GM12878 (cell line): Measurements from ENCODE around the gene RIOK1. TPM values are rescaled to one million over a fixed set of nuclear protein-coding genes. Genes with fewer than 3 reads are reported as not detected.

ENCODE experiments used
- ATAC-seq: fragments of 200-7000 bp; cut with Tn5 transposase; 3 replicates; pipeline ENCODE4 v1.9.1; 2020; ENCODE audit warnings: mild to moderate bottlenecking, moderate library complexity
- BruUV-seq: library from RNA; stranded (reverse); fragments of 400-500 nt; replicated peaks from 2 replicates; lab custom pipeline; 2021; lab: Mats Ljungman, UMichigan
- CTCF ChIA-PET: fragments of 300-600 bp; sonication (Branson Sonifier 250); formaldehyde crosslinking; extraction: SDS; loops from one replicate; lab custom pipeline; 2021; ENCODE audit warnings: inconsistent platforms; lab: Yijun Ruan, JAX
- POLR2A ChIA-PET: fragments of 350-600 bp; formaldehyde crosslinking; extraction: SDS; loops from one replicate; lab custom pipeline; 2021; ENCODE audit warnings: inconsistent platforms; lab: Charles Lee
- RAD21 ChIA-PET: fragments of 300-600 bp; sonication (Branson Sonifier 250); formaldehyde crosslinking; loops from one replicate; lab custom pipeline; 2023; ENCODE audit warnings: antibody characterized with exemption; ENCODE audit not compliant: unreplicated experiment; lab: Charles Lee
- SMC1A ChIA-PET: fragments of 300-600 bp; sonication (Branson Sonifier 250); formaldehyde crosslinking; loops from one replicate; lab custom pipeline; 2023; ENCODE audit not compliant: unreplicated experiment, uncharacterized antibody; lab: Charles Lee
- DNase-seq: peaks from one replicate; pipeline ENCODE4 v3.0.0-alpha.2; 2011; ENCODE audit warnings: low read depth, low spot score
- FAIRE-seq: peaks from 3 replicates; lab custom pipeline; 2011; peaks lifted over from hg19 to GRCh38; lab: Jason Lieb, UNC
- H2AFZ ChIP-seq: 2 replicates; pipeline ENCODE4 v1.6.0; 2011; ENCODE audit warnings: low read depth, low read length, control low read depth; ENCODE audit not compliant: control insufficient read depth
- H3K27ac ChIP-seq: 2 replicates; pipeline ENCODE4 v1.5.1; 2011; ENCODE audit warnings: control low read depth; ENCODE audit not compliant: control insufficient read depth, insufficient read depth
- H3K27me3 ChIP-seq, 2 experiments: replicated peaks in 1 of 2; 2 replicates each; pipeline versions ENCODE4 v1.6.0 to v1.6.1; 2011; ENCODE audit warnings: low read length in 1 of 2; ENCODE audit not compliant: control insufficient read depth in 2 of 2, insufficient read depth in 2 of 2
- H3K36me3 ChIP-seq, 2 experiments: 2 replicates each; pipeline ENCODE4 v1.5.1; 2011; ENCODE audit warnings: low read length in 1 of 2; ENCODE audit not compliant: control insufficient read depth in 2 of 2, insufficient read depth in 2 of 2
- H3K4me1 ChIP-seq: 2 replicates; pipeline ENCODE4 v1.6.1; 2011; ENCODE audit warnings: mild to moderate bottlenecking, low read length, moderate library complexity, mixed read lengths; ENCODE audit not compliant: control insufficient read depth, insufficient read depth
- H3K4me2 ChIP-seq: 2 replicates; pipeline ENCODE4 v1.6.0; 2011; ENCODE audit warnings: control low read depth; ENCODE audit not compliant: control insufficient read depth, insufficient read depth
- H3K4me3 ChIP-seq: fragments of 200-600 bp; sonication (generic); 2 replicates; pipeline ENCODE4 v1.5.1; 2016
- H3K79me2 ChIP-seq: 2 replicates; pipeline ENCODE4 v1.6.0; 2011; ENCODE audit warnings: low read length; ENCODE audit not compliant: control insufficient read depth, insufficient read depth
- H3K9ac ChIP-seq: 2 replicates; pipeline ENCODE4 v1.8.0; 2011; ENCODE audit warnings: low read length, control low read depth, mixed read lengths; ENCODE audit not compliant: control insufficient read depth, insufficient read depth
- H3K9me3 ChIP-seq: replicated peaks from 3 replicates; pipeline ENCODE4 v1.5.1; 2011; ENCODE audit warnings: mild to moderate bottlenecking, low read length; ENCODE audit not compliant: control insufficient read depth, insufficient read depth
- H4K20me1 ChIP-seq: 2 replicates; pipeline ENCODE4 v1.6.0; 2011; ENCODE audit not compliant: control insufficient read depth, insufficient read depth
- GATAD2B ChIP-seq: fragments of 450-650 bp; conservative IDR thresholded peaks from 2 replicates; pipeline ENCODE4 v1.6.1; 2017; ENCODE audit warnings: low read depth, mild to moderate bottlenecking, moderate library complexity
- IKZF1 ChIP-seq: fragments of 450-650 bp; conservative IDR thresholded peaks from 2 replicates; pipeline ENCODE4 v1.6.1; 2017; ENCODE audit warnings: antibody characterized with exemption, mild to moderate bottlenecking
- JUND ChIP-seq: IDR thresholded peaks from 2 replicates; pipeline ENCODE4 v1.6.1; 2012; ENCODE audit warnings: low read depth, mild to moderate bottlenecking, low read length, improper control_type of control experiment, moderate library complexity
- MAX ChIP-seq: IDR thresholded peaks from 2 replicates; pipeline ENCODE4 v1.6.1; 2012; ENCODE audit warnings: low read depth, low read length, improper control_type of control experiment
- MEF2A ChIP-seq: IDR thresholded peaks from 2 replicates; pipeline ENCODE4 v1.6.1; 2011; ENCODE audit warnings: low read depth, mild to moderate bottlenecking, low read length, moderate library complexity; ENCODE audit not compliant: insufficient read depth
- MTA3 ChIP-seq: IDR thresholded peaks from 2 replicates; pipeline ENCODE4 v1.6.1; 2012; ENCODE audit warnings: low read length, inconsistent platforms, borderline replicate concordance
- MYB ChIP-seq: fragments of 150-350 bp; IDR thresholded peaks from 2 replicates; pipeline ENCODE4 v1.6.1; 2014; ENCODE audit warnings: mild to moderate bottlenecking, low read depth, low read length, borderline replicate concordance
- NR2F1 ChIP-seq: fragments of 450-650 bp; conservative IDR thresholded peaks from 2 replicates; pipeline ENCODE4 v1.6.1; 2017; ENCODE audit warnings: mild to moderate bottlenecking
- RCOR1 ChIP-seq: conservative IDR thresholded peaks from 2 replicates; pipeline ENCODE4 v1.6.1; 2012; ENCODE audit warnings: low read depth, low read length, improper control_type of control experiment
- RFX5 ChIP-seq: IDR thresholded peaks from 2 replicates; pipeline ENCODE4 v1.6.1; 2011; ENCODE audit warnings: low read depth, low read length, improper control_type of control experiment
- SPI1 ChIP-seq: IDR thresholded peaks from 2 replicates; pipeline ENCODE4 v1.6.1; 2011; ENCODE audit warnings: low read depth, mild to moderate bottlenecking, low read length, moderate library complexity, borderline replicate concordance; ENCODE audit not compliant: insufficient read depth
- WGBS: methylation state at CpG from one replicate; pipeline ENCODE4 v1.1.6; 2016; ENCODE audit warnings: low lambda C conversion rate; ENCODE audit not compliant: insufficient replicate concordance, insufficient coverage; ENCODE audit errors: missing lambda C conversion rate; 5-methylcytosine and 5-hydroxymethylcytosine counted together
- in situ Hi-C: fragments of 300-500 bp; cut with MboI; formaldehyde crosslinking; loops from 9 replicates; pipeline ENCODE4 v1.14.3; 2018; ENCODE audit warnings: mixed read lengths
- intact Hi-C: fragments of 100-400 bp; cut with micrococcal nuclease; formaldehyde crosslinking; loops from one replicate; pipeline ENCODE4 v1.14.2; 2022; ENCODE audit not compliant: unreplicated experiment
- polyA plus RNA-seq, 11 experiments: library from polyadenylated mRNA; depleted of rRNA in 4 of 11; unstranded in 6 of 11; stranded (reverse) in 5 of 11; fragments of >200 nt; fragmentation: Nextera tagmentation in 4 of 11; fragmentation: Illumina TruSeq in 1 of 11; extraction: Ambion mirVana in 4 of 11; extraction: Trizol in 1 of 11; gene quantifications; 1 replicate in 1 of 11; 2 replicates in 10 of 11; pipeline versions ENCODE4 v1.2.1 to v1.2.3, GENCODE V29; 2011 to 2016; ENCODE audit warnings: inconsistent platforms in 2 of 11, missing spikeins in 2 of 11, low read depth in 1 of 11
- total RNA-seq, 4 experiments: library from RNA; depleted of rRNA in 3 of 4; stranded (reverse); fragments of >200 nt in 3 of 4; fragmentation: Illumina TruSeq in 1 of 4; extraction: Trizol in 1 of 4; gene quantifications; 2 replicates each; pipeline versions ENCODE4 v1.2.1 to v1.2.3, GENCODE V29; 2013 to 2021

Gene RIOK1
- total and polyA plus RNA-seq, 10 of the 15 experiments (the other 5 are each of a cell fraction or from before 2014, with no cell fraction given), result 16.1 to 44.6 (median 33.7) TPM

DNA sequence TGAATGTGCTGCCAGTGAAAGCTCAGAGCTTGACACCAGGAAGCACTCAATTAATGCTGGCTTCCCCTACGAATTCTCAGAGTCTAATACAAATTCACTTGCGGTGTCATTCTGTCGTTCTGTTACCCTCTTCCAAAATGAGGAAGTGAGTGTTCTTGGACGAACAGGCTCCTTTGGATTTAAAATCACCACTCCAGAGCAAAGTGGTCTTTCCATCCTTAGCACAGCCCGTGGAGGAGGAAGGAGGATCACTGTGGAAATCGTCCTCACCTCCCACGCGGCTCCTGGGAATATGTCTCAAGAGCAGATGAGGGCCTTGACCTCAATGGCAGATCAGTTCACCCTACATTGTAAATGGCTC lies 41.7 kb downstream of the RIOK1 start:
- 40% methylated on average over 8 of the region's 8 CpGs for WGBS

GRCh38 chr6:7431674-7432390 lies 42.2 kb downstream of the RIOK1 start:
- Histone ChIP-seq H3K4me3 (no peak overlapping the region), H3K9me3 (no peaks in the 10 kb centered on the region), H3K36me3 (no peaks in the 10 kb centered on the region), H3K27ac (no peak overlapping the region), H3K79me2 (no peaks in the 10 kb centered on the region), H3K4me1 (no peaks in the 10 kb centered on the region), H3K9ac (no peak overlapping the region), H3K27me3 (no peaks in the 10 kb centered on the region; a peak in 1 of 4 replicates), H2AFZ (no peak overlapping the region), H4K20me1 (no peaks in the 10 kb centered on the region), H3K4me2 (no peak overlapping the region)
- in situ Hi-C loops (no loop called here), intact Hi-C loops (no loop called here)
- FAIRE-seq, result no peak
- no TSS peak for BruUV-seq
- ATAC-seq, result no peak
- SMC1A ChIA-PET, result interaction anchor here (0.9 kb wide), 1 partner anchor 166 kb away, joined by 3 read pairs; no protein-coding TSS in a partner anchor
- 53% methylated on average over 23 of the region's 24 CpGs for WGBS
- no peak for DNase-seq
- POLR2A ChIA-PET, result no interaction called here
- CTCF ChIA-PET, result no interaction called here
- RAD21 ChIA-PET, result no interaction called here
- 0 out of 2 replicates have a peak, but pooled peaks have one; percentile 1 for TF ChIP-seq IKZF1
- TF ChIP-seq GATAD2B, result no peak
- TF ChIP-seq MAX, result no peak
- no peak for TF ChIP-seq RCOR1
- TF ChIP-seq RFX5, result no peak

More for the DNA sequence above, 41.7 kb downstream of the RIOK1 start:
- Histone ChIP-seq H2AFZ (no peak overlapping the region), H3K9me3 (no peaks in the 10 kb centered on the region), H3K36me3 (no peaks in the 10 kb centered on the region), H3K4me3 (no peak overlapping the region), H3K4me1 (no peaks in the 10 kb centered on the region), H4K20me1 (no peaks in the 10 kb centered on the region), H3K79me2 (no peaks in the 10 kb centered on the region), H3K9ac (no peak overlapping the region), H3K27ac (no peak overlapping the region), H3K4me2 (no peak overlapping the region), H3K27me3 (no peaks in the 10 kb centered on the region; a peak in 1 of 4 replicates)
- in situ Hi-C loops (no loop called here), intact Hi-C loops (no loop called here)
- POLR2A ChIA-PET, result no interaction called here
- CTCF ChIA-PET, result interaction anchor here (0.6 kb wide), 1 partner anchor 40 kb away, joined by 3 read pairs; no protein-coding TSS in a partner anchor
- no TSS peak for BruUV-seq
- SMC1A ChIA-PET, result interaction anchor here (0.9 kb wide), 1 partner anchor 165 kb away, joined by 3 read pairs; no protein-coding TSS in a partner anchor
- no peak for DNase-seq
- FAIRE-seq, result no peak
- TF ChIP-seq MYB (no peak), SPI1 (peak; percentile 83), IKZF1 (0 out of 2 replicates have a peak, but pooled peaks have one; percentile 13), MEF2A (no peak), NR2F1 (no peak), MTA3 (no peak), JUND (no peak)
- RAD21 ChIA-PET, result no interaction called here
- ATAC-seq, result peak; percentile 35; the same call in 2 of the 3 replicates
